ENCODE results near the gene TRIP11. TPM values are rescaled to one million over a fixed set of nuclear protein-coding genes. Genes with fewer than 3 reads are reported as not detected.

Gene TRIP11
- polyA plus RNA-seq, 1 donor from 2014 or later: 8.8 TPM

DNA sequence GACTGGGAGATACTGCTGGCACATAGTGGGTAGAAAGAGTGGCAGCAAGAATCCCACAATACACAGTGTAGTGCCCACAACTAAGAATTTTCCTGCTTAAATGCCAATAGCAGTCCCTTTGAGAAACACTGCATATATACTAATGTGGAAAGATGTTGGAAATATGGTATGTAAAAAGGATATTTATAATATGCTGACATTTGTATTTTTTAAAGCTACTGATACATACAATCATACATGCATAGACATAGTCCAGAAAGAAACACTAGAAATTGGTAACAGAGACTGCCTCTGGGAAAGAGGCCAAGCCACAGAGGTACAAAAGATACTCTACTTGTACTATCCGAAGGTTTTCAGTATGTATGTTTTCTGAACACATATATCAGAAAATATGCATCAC lies 30.3 kb downstream of the TRIP11 start:
- H2AFZ ChIP-seq (ENCODE audit: low read depth, low read length): no peak overlapping the region
- TF ChIP-seq SMC3 (conservative IDR thresholded peaks at IDR 0.05; ENCODE audit: poor library complexity): no peak
- TF ChIP-seq, protein P1, sequence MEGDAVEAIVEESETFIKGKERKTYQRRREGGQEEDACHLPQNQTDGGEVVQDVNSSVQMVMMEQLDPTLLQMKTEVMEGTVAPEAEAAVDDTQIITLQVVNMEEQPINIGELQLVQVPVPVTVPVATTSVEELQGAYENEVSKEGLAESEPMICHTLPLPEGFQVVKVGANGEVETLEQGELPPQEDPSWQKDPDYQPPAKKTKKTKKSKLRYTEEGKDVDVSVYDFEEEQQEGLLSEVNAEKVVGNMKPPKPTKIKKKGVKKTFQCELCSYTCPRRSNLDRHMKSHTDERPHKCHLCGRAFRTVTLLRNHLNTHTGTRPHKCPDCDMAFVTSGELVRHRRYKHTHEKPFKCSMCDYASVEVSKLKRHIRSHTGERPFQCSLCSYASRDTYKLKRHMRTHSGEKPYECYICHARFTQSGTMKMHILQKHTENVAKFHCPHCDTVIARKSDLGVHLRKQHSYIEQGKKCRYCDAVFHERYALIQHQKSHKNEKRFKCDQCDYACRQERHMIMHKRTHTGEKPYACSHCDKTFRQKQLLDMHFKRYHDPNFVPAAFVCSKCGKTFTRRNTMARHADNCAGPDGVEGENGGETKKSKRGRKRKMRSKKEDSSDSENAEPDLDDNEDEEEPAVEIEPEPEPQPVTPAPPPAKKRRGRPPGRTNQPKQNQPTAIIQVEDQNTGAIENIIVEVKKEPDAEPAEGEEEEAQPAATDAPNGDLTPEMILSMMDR (IDR thresholded peaks at IDR 0.05; ENCODE audit: poor library complexity, severe bottlenecking): no peak
- TF ChIP-seq, protein P2, sequence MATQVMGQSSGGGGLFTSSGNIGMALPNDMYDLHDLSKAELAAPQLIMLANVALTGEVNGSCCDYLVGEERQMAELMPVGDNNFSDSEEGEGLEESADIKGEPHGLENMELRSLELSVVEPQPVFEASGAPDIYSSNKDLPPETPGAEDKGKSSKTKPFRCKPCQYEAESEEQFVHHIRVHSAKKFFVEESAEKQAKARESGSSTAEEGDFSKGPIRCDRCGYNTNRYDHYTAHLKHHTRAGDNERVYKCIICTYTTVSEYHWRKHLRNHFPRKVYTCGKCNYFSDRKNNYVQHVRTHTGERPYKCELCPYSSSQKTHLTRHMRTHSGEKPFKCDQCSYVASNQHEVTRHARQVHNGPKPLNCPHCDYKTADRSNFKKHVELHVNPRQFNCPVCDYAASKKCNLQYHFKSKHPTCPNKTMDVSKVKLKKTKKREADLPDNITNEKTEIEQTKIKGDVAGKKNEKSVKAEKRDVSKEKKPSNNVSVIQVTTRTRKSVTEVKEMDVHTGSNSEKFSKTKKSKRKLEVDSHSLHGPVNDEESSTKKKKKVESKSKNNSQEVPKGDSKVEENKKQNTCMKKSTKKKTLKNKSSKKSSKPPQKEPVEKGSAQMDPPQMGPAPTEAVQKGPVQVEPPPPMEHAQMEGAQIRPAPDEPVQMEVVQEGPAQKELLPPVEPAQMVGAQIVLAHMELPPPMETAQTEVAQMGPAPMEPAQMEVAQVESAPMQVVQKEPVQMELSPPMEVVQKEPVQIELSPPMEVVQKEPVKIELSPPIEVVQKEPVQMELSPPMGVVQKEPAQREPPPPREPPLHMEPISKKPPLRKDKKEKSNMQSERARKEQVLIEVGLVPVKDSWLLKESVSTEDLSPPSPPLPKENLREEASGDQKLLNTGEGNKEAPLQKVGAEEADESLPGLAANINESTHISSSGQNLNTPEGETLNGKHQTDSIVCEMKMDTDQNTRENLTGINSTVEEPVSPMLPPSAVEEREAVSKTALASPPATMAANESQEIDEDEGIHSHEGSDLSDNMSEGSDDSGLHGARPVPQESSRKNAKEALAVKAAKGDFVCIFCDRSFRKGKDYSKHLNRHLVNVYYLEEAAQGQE (IDR thresholded peaks at IDR 0.05; ENCODE audit: borderline replicate concordance): no peak

DNA sequence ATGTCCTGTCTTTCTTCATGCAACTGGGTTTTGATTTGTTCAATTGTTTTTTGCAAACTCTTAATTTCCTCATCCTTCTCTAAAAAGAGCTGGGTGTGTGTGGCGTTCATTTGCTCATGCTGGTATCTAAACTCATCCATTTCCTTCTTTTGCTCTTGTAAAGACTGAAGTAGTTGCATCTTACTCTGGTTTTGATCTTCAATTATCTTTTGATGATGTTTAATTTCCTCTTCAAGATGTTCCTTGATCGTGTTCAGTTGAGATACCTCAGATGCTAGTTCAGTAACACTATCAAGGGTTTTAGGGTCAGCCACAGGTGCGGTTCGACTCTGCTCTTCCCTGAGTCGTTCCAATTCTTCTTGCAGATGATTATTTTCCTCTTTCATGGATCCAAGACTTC lies 34.8 kb downstream of the TRIP11 start:
- no peaks in the 10 kb centered on the region for H3F3A ChIP-seq (ENCODE audit: insufficient read depth, low read length, poor library complexity, severe bottlenecking)

More for the DNA sequence above, 30.3 kb downstream of the TRIP11 start:
- no peaks in the 10 kb centered on the region for H3K36me3 ChIP-seq (ENCODE audit: insufficient read depth, low read length)
- H3K4me2 ChIP-seq (ENCODE audit: low read length): no peak overlapping the region
- H3K9me3 ChIP-seq (ENCODE audit: low read length): no peaks in the 10 kb centered on the region
- no peak overlapping the region for H3K27ac ChIP-seq (ENCODE audit: low read length)
- no peaks in the 10 kb centered on the region for H3K27me3 ChIP-seq (ENCODE audit: insufficient read depth, low read depth, low read length)
- H3K9ac ChIP-seq (ENCODE audit: low read length): no peak overlapping the region
- H3K4me3 ChIP-seq (ENCODE audit: low read length): no peak overlapping the region
- H3F3A ChIP-seq (ENCODE audit: insufficient read depth, low read length, poor library complexity, severe bottlenecking): no peaks in the 10 kb centered on the region
- H3K79me2 ChIP-seq (replicated peaks; ENCODE audit: insufficient read depth, low read length): no peaks in the 10 kb centered on the region
- H3K9me2 ChIP-seq (ENCODE audit: insufficient read depth, low read length): no peaks in the 10 kb centered on the region
- H4K20me1 ChIP-seq (ENCODE audit: insufficient read depth): no peaks in the 10 kb centered on the region

More for the DNA sequence above, 34.8 kb downstream of the TRIP11 start:
- Histone ChIP-seq H3K27ac (ENCODE audit: low read length) (no peak overlapping the region), H3K79me2 (replicated peaks; ENCODE audit: insufficient read depth, low read length) (no peaks in the 10 kb centered on the region), H4K20me1 (ENCODE audit: insufficient read depth) (no peaks in the 10 kb centered on the region), H3K4me2 (ENCODE audit: low read length) (no peak overlapping the region), H3K9me2 (ENCODE audit: insufficient read depth, low read length) (no peaks in the 10 kb centered on the region), H3K9me3 (ENCODE audit: low read length) (no peaks in the 10 kb centered on the region), H2AFZ (ENCODE audit: low read depth, low read length) (no peak overlapping the region), H3K9ac (ENCODE audit: low read length) (no peak overlapping the region), H3K27me3 (ENCODE audit: insufficient read depth, low read depth, low read length) (no peaks in the 10 kb centered on the region), H3K36me3 (ENCODE audit: insufficient read depth, low read length) (no peaks in the 10 kb centered on the region), H3K4me3 (ENCODE audit: low read length) (no peak overlapping the region)
- TF ChIP-seq RAD21 (conservative IDR thresholded peaks at IDR 0.05) (no peak), POLR2AphosphoS5 (IDR thresholded peaks at IDR 0.05) (no peak), TAF1 (IDR thresholded peaks at IDR 0.05; ENCODE audit: low read depth) (no peak), EP300 (conservative IDR thresholded peaks at IDR 0.05; ENCODE audit: poor library complexity, severe bottlenecking) (no peak), EZH2 (IDR thresholded peaks at IDR 0.05; ENCODE audit: borderline replicate concordance, insufficient read depth, low read length, poor library complexity, severe bottlenecking) (no peak), SMC3 (conservative IDR thresholded peaks at IDR 0.05; ENCODE audit: poor library complexity) (no peak), MXI1 (conservative IDR thresholded peaks at IDR 0.05; ENCODE audit: poor library complexity, severe bottlenecking) (no peak)
- TF ChIP-seq, protein P2 (IDR thresholded peaks at IDR 0.05; ENCODE audit: borderline replicate concordance): no peak
- TF ChIP-seq, protein P1 (IDR thresholded peaks at IDR 0.05; ENCODE audit: poor library complexity, severe bottlenecking): no peak

Measured in neural cell (in vitro differentiated cells).